ENCODE data around the gene ZMAT1. TPM values are rescaled to one million over a fixed set of nuclear protein-coding genes. Genes with fewer than 3 reads are reported as not detected.

The ZMAT1 gene
- total RNA-seq, 3 donors from 2014 or later, result 2.6 to 5.0 (median 3.6) TPM

- H3K4me1 ChIP-seq (ENCODE audit: low read depth), result no peaks in the 10 kb centered on the region
- intact Hi-C loops (cut with DNase I, micrococcal nuclease), result no loop called here
- no peaks in the 10 kb centered on the region for H3K36me3 ChIP-seq (ENCODE audit: low read depth)
- H3K9me3 ChIP-seq, result no peaks in the 10 kb centered on the region
- TF ChIP-seq CTCF (IDR thresholded peaks at IDR 0.05), result no peak
- DNase-seq, result no peak
- no peak for ATAC-seq
- no peak overlapping the region for H3K4me3 ChIP-seq
Measured at GRCh38 chrX:101956556-101956955, 24.7 kb upstream of the ZMAT1 start.

GRCh38 chrX:101950581-101950980 is 18.8 kb upstream of the ZMAT1 start:
- no peak for TF ChIP-seq CTCF (IDR thresholded peaks at IDR 0.05)
- H3K9me3 ChIP-seq, result no peaks in the 10 kb centered on the region
- ATAC-seq (no peak), DNase-seq (no peak)
- no peaks in the 10 kb centered on the region for H3K36me3 ChIP-seq (ENCODE audit: low read depth)
- no peaks in the 10 kb centered on the region for H3K4me1 ChIP-seq (ENCODE audit: low read depth)
- intact Hi-C loops (cut with DNase I, micrococcal nuclease), result no loop called here
- no peak overlapping the region for H3K4me3 ChIP-seq

GRCh38 chrX:101932249-101932570 is 383 bp upstream of the ZMAT1 start:
- H3K4me3 ChIP-seq, result no peak overlapping the region
- H3K36me3 ChIP-seq (ENCODE audit: low read depth), result no peaks in the 10 kb centered on the region
- no peak for TF ChIP-seq CTCF (IDR thresholded peaks at IDR 0.05)
- ATAC-seq (no peak), DNase-seq (no peak)
- no peaks in the 10 kb centered on the region for H3K9me3 ChIP-seq
- no peaks in the 10 kb centered on the region for H3K4me1 ChIP-seq (ENCODE audit: low read depth)
- intact Hi-C loops (cut with DNase I, micrococcal nuclease), result no loop called here

GRCh38 chrX:101931136-101931487 is 715 bp downstream of the ZMAT1 start:
- intact Hi-C loops (cut with DNase I, micrococcal nuclease), result no loop called here
- Histone ChIP-seq H3K36me3 (ENCODE audit: low read depth) (no peaks in the 10 kb centered on the region), H3K4me1 (ENCODE audit: low read depth) (no peaks in the 10 kb centered on the region), H3K9me3 (no peaks in the 10 kb centered on the region), H3K4me3 (no peak overlapping the region)
- ATAC-seq (no peak), DNase-seq (no peak)
- no peak for TF ChIP-seq CTCF (IDR thresholded peaks at IDR 0.05)

GRCh38 chrX:101925733-101926132 is 6.1 kb downstream of the ZMAT1 start:
- Histone ChIP-seq H3K9me3 (no peaks in the 10 kb centered on the region), H3K36me3 (ENCODE audit: low read depth) (no peaks in the 10 kb centered on the region), H3K4me1 (ENCODE audit: low read depth) (no peaks in the 10 kb centered on the region), H3K4me3 (no peak overlapping the region)
- DNase-seq, result no peak
- ATAC-seq, result no peak
- TF ChIP-seq CTCF (IDR thresholded peaks at IDR 0.05), result no peak
- intact Hi-C loops (cut with DNase I, micrococcal nuclease), result no loop called here

- Histone ChIP-seq H3K4me3 (no peak overlapping the region), H3K9me3 (no peaks in the 10 kb centered on the region), H3K36me3 (ENCODE audit: low read depth) (no peaks in the 10 kb centered on the region), H3K4me1 (ENCODE audit: low read depth) (no peaks in the 10 kb centered on the region)
- ATAC-seq (no peak), DNase-seq (no peak)
- intact Hi-C loops (cut with DNase I, micrococcal nuclease), result no loop called here
- TF ChIP-seq CTCF (IDR thresholded peaks at IDR 0.05), result no peak
Measured at GRCh38 chrX:101918751-101919150, 13.1 kb downstream of the ZMAT1 start.
